ENCODE results near the gene CMIP.

CMIP gene

GRCh38 chr16:81494434-81494806, 49.8 kb downstream of the CMIP start:
- DNase-seq (ENCODE audit: low read depth, low spot score): no peak

DNA sequence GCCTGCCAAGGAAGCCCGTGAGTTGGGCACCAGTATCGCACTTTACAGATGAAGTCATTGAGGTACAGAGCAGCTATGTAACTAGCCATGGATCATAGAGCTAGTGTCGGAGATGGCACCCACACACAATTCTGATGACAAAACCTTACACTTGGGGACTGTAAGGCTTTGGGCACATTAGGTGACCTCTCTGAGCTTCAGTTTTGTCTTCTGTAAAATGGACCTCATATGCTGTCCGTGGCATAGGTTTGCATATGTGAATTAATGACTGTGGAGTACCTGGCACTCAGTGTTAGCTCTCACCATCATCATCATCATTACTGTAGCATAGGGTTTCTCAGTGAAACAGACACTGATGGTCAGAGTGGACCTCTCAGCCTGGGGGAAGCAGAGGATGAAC, 50.3 kb downstream of the CMIP start:
- DNase-seq (ENCODE audit: low read depth, low spot score): no peak

DNA sequence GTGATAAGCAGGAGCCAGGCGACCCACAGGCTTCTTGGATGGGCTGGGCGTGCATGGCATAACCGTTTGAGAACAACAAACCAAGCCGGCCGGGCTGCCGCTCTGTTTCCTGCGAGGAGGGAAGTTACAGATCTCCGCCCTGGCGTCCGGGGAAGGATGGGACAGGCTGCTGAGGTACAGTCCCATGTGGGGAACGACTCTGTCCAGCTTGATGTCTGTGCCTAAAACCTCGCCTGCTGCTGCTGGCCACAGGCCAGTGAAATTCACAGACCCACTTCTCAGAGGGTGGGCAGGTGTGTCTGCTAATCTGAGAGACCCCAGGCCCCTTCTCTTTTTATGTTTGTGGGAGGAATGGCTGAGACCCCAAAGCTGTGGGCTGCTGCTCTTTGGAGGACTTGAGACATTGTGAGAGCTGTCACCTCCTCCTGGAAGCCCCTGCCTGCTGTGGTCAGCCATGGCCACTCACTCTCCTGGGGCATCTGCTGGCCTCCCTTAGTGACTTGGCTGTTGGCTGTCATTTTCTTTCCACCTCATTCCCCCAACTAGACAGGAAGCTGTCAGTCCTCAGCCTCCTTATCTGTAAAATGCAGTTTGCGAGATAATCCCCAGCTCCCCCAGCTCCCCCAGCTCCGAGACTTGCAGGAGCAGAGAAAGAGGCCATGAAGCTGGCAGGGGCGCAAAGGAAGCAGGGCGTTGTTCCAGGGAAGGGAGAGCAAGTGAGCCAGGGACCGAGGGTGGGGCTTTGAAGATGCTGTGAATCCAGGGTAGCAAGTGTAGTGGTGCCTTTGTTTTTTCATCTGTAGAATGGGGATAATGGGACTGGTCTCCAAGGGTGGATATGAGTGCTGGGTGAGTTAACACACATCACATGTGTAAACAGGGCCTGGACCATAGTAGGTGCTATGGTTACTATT, 51.0 kb downstream of the CMIP start:
- DNase-seq (ENCODE audit: low read depth, low spot score): no peak

- DNase-seq (ENCODE audit: low read depth, low spot score): no peak
Observed at GRCh38 chr16:81496321-81496720, 51.7 kb downstream of the CMIP start.

GRCh38 chr16:81496742-81497141, 52.1 kb downstream of the CMIP start:
- no peak for DNase-seq (ENCODE audit: low read depth, low spot score)

DNA sequence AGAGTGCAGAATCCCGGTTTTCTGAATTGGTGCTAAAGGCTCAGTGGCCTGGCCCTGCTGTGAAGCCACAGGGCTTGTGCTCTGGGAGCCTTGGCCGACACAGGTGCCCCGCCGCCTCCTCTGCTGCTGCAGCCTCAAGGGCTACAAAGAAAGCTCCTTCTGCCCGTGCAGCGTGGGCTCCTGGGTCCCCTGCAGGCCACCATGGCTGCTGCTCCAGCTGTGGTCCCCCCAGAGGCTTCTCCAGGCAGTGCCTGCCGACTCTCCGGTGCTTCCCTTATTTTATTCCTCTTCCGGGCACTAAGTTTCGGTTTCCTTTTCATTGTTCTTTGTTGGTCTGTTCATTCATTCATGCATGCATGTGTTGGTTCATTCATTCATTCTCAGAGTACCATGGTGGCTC, 53.1 kb downstream of the CMIP start:
- DNase-seq (ENCODE audit: low read depth, low spot score): no peak

GRCh38 chr16:81498351-81498750, 53.7 kb downstream of the CMIP start:
- no peak for DNase-seq (ENCODE audit: low read depth, low spot score)

DNA sequence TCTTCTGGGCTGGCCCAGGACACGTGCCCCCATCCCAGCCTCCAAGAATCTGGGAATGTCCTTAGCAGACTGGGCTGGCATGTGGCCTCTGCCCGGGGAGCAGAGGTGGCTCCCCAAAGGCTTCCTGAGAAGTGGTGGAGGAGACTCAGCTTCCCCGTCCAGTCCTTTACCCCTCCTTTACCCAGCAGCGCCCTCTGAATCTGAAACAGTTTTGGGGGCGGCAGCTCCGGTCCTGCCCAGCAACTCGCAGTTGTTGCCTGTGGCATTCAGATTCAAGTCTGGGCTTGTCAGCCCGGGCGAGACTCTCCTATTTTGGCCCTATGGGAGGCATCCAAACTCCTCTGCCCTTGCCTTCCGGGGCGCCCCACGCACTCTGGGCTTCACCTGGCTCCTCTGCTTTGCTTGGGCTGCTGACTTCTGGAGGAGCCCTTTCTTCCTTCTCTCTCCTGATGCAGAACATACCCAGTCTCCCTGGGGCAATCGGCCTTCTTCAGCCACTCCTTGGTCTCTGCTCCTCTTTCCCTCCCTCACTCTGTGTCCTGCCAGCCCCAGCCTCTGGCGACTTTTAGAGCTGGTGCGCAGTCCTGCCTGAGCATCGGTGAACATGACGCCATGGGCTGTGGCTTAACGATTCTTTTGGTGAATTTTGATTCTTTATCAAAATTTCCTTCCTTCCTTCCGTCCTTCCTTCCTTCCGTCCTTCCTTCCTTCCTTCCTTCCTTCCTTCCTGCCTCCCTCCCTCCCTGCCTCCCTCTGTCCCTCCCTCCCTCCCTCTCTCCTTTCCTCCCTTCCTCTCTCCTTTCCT, 55.2 kb downstream of the CMIP start:
- DNase-seq (ENCODE audit: low read depth, low spot score): no peak

DNA sequence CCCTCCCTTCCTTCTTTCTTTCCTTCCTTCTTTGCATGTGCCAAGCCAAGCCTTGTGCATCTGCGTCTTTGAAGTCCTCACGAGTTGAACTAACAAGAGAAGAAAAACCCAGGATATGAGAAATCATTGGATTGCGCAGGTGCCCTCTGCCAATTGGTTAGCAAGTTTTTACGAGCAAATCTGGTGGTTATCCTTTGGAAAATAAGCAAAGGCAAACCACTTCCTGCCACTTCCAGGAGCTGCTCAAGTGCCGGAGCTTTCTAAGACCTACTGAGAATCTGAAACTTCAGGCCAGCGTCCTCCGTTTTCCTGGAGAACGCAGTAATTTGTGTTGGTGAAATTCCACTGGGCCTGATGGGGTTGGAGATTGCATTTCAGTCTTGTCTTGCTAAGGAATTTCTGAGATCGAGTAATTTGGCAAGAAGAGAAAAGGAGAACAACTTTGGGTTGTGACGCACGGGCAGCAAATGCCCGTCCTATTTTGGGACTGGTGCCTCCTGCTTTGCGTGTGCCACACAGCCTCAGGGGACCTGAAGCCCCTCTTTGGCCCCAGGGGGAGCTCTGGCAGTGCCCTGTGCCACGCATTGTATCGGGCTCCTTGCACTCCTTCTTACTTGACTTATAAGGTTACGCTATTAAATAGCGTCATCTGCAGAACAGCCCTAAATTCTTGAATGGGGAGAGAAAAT, 56.4 kb downstream of the CMIP start:
- DNase-seq (ENCODE audit: low read depth, low spot score): no peak

DNA sequence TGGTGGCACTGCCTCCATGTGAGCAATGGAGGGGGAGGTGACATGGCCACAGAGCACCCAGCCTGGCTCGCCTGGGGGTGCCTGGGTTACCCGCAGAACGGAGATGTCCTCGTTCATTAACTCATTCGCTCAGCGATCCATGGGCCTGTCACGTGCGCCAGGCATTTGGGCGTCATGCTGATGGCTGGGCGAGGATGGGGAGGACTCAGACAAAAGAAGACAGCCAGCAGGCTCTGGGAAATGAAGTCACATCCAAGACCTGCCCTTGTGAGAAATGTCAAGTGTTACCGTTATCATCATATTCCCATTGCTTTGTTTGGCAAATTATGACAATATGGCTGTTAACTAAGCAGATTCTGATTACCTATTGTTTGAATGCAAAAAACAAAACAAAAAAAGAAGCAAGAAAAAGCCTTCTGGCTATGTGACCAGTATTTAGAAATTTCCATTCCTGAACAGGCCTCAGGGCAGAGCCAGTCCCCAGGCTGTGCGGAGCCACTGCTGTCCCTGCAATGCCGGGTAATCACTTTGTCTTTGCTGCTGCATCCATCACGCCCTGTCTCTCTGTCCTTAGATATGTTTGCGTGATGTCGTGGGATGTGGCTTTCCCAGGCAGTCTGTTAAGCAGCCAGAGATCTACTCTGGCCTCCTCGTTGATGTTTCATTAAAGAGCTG, 57.9 kb downstream of the CMIP start:
- no peak for DNase-seq (ENCODE audit: low read depth, low spot score)

GRCh38 chr16:81505011-81505661, 60.5 kb downstream of the CMIP start:
- no peak for DNase-seq (ENCODE audit: low read depth, low spot score)

- DNase-seq (ENCODE audit: low read depth, low spot score): no peak
Observed at GRCh38 chr16:81509404-81509803, 64.8 kb downstream of the CMIP start.

- DNase-seq (ENCODE audit: low read depth, low spot score): no peak
Observed at GRCh38 chr16:81510016-81510415, 65.4 kb downstream of the CMIP start.

- DNase-seq (ENCODE audit: low read depth, low spot score): no peak
Observed at GRCh38 chr16:81511371-81511770, 66.8 kb downstream of the CMIP start.

DNA sequence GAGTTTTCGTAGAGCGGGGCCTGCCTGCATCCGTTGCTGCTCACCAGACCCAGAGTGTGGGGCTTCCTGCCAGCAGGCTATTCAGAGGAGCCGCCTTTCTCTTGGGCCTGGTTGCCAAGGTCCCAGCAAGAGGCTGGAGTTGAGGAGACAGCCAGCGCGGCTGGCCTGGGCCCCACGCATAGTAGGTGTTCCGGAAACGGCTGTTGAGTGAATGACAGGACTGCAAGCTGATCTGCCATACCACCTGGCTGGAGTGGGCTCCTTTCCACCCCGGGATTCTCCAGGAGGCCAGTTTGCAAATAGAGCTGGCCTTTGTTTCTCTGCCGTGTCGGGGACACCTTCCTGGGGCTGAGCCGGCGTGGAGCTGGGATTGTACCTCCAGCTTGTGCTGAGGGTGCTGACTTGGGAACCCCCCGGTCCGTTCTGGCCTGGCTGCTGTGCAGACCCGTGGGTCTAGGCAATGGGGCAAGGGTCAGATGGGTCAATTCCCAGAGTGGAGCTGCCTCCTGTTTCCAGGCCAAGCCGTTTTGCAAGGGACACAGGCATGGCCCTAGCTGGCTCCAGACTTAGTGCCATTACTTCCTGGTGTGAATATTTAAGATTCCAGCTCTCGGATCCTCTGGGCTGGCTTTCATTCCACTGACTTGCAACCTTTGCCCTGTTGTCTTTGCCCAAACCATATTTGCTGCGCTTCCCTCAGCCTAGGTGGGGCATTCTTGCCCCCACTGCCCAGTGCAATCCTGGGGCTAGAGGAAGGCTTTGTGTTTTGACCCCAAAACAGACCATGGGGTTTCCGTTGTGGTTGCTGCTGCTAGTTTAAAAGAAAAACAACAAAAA, 68.8 kb downstream of the CMIP start:
- peak; percentile 33 for DNase-seq (ENCODE audit: low read depth, low spot score)

DNA sequence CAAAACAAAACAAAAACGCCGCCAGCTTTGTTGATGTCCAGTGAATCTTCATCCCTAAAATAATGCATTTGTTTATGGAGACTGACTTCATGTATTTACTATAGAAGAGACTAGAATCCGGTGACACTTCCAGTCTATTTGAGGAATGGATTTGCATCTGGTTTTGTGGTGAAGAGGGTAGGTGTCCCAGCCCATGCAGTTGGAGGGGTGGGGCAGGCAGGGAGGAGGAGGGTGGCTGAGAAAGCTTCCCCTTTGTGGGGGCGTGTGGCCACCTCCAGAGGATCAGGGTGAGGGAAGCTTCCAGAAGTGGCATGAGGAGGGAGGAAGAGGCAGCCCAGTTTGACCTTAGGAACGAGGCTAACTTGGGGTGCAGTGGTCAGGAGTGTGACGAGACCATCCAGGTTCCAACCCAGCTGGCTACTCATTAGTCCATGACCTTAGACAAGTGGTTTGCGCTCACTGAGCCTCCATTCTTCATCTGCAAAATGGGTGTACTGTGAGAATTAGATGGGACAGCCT, 69.5 kb downstream of the CMIP start:
- DNase-seq (ENCODE audit: low read depth, low spot score): no peak

- DNase-seq (ENCODE audit: low read depth, low spot score): no peak
Observed at GRCh38 chr16:81514568-81515258, 70.1 kb downstream of the CMIP start.

GRCh38 chr16:81515281-81515680, 70.7 kb downstream of the CMIP start:
- DNase-seq (ENCODE audit: low read depth, low spot score): no peak

DNA sequence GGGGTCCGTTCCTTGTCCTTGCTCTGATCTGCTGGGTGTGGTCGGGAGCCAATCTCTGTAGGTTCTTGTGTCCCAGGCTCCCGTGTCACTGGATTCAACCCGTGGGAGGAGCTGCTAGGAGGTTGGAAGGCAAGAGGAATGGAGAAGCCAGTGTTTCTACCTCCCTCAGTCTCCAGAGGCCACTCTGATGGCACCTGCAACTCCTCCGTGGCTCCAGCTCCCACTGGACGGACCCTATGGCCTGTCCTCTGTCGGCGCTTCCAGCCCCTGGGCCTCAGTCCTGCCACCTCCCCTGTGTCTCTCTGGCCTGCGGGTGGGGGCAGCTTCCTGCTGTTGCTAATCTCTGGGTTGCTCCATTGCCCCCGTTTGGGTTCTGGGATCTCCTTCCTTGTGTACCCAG, 71.1 kb downstream of the CMIP start:
- DNase-seq (ENCODE audit: low read depth, low spot score): no peak
